ENCODE measurements around the gene FUT4. TPM values are rescaled to one million over a fixed set of nuclear protein-coding genes. Genes with fewer than 3 reads are reported as not detected.

FUT4 gene
- total and polyA plus RNA-seq, 10 of the 15 experiments (the other 5 are each of a cell fraction or from before 2014, with no cell fraction given), result 0.68 to 9.1 (median 2.3) TPM

DNA sequence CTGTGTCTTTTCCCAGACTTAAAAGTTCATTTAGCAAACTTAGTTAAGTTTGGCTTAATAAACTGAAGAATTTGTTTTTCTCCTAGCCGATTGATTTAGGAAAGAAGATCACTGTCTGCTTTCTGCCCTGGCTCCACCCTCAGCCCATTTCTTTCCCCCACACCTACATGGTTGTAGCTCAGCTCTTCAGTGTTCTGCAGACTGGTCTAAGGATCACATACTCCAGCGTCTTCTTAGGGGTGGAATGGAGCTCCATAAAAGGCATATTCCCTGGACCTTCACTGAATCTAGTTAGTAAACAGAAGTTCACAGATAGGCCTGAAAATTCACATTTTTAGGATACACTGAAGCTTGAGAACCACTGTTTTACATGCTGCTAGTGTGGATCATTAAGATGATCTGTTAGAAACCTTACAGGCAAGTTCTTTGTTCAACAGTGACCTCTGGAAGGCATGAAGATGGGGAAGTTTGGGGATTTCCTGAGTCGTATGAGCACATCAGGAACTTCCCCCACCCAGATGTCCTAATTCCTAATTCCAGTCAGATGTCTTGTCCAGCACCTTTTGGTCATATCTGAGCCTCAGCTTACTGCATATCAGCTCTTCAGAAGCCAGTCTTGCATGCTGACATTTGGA lies 40.3 kb downstream of the FUT4 start (continued):
- TF ChIP-seq, protein P1, sequence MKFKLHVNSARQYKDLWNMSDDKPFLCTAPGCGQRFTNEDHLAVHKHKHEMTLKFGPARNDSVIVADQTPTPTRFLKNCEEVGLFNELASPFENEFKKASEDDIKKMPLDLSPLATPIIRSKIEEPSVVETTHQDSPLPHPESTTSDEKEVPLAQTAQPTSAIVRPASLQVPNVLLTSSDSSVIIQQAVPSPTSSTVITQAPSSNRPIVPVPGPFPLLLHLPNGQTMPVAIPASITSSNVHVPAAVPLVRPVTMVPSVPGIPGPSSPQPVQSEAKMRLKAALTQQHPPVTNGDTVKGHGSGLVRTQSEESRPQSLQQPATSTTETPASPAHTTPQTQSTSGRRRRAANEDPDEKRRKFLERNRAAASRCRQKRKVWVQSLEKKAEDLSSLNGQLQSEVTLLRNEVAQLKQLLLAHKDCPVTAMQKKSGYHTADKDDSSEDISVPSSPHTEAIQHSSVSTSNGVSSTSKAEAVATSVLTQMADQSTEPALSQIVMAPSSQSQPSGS (IDR thresholded peaks at IDR 0.05; ENCODE audit: low read length), result peak; percentile 83
- TF ChIP-seq ZNF24 (IDR thresholded peaks at IDR 0.05) (0 out of 2 replicates have a peak, but pooled peaks have one; percentile 16), MTA2 (IDR thresholded peaks at IDR 0.05; ENCODE audit: low read depth) (peak; percentile 66), GABPA (IDR thresholded peaks at IDR 0.05; ENCODE audit: low read depth) (no peak), IKZF2 (IDR thresholded peaks at IDR 0.05) (peak; percentile 73 to 78; a peak in 3 of 4 replicates), CHD2 (IDR thresholded peaks at IDR 0.05; ENCODE audit: borderline replicate concordance, low read depth, low read length) (peak; percentile 58; the same call in 1 of the 2 replicates), BHLHE40 (IDR thresholded peaks at IDR 0.05; ENCODE audit: borderline replicate concordance in 1 of 2, low read depth in 2 of 2, low read length in 1 of 2) (0 out of 4 replicates have a peak, but pooled peaks of 1 of the 2 experiments have one; percentile 13), CUX1 (IDR thresholded peaks at IDR 0.05; ENCODE audit: insufficient replicate concordance, low read depth, low read length) (peak; percentile 14), EED (IDR thresholded peaks at IDR 0.05; ENCODE audit: low read depth) (peak; percentile 70), SMAD1 (IDR thresholded peaks at IDR 0.05; ENCODE audit: low read depth, partially characterized antibody) (peak; percentile 75), ZBTB11 (CRISPR knock-in tag; IDR thresholded peaks at IDR 0.05) (no peak), RAD21 (IDR thresholded peaks at IDR 0.05; ENCODE audit: insufficient read depth, low read depth, low read length) (no peak), PAX5 (IDR thresholded peaks at IDR 0.05; ENCODE audit: borderline replicate concordance, low read depth, low read length) (peak; percentile 51; the same call in 1 of the 2 replicates), BCL11A (IDR thresholded peaks at IDR 0.05; ENCODE audit: low read depth, low read length) (peak; percentile 84), NFYA (IDR thresholded peaks at IDR 0.05; ENCODE audit: borderline replicate concordance, low read depth, low read length) (no peak), HCFC1 (IDR thresholded peaks at IDR 0.05; ENCODE audit: low read length) (no peak), TCF12 (IDR thresholded peaks at IDR 0.05; ENCODE audit: low read depth, low read length) (no peak), NBN (IDR thresholded peaks at IDR 0.05) (peak; percentile 25; the same call in 1 of the 2 replicates)
- TF ChIP-seq, protein P2, sequence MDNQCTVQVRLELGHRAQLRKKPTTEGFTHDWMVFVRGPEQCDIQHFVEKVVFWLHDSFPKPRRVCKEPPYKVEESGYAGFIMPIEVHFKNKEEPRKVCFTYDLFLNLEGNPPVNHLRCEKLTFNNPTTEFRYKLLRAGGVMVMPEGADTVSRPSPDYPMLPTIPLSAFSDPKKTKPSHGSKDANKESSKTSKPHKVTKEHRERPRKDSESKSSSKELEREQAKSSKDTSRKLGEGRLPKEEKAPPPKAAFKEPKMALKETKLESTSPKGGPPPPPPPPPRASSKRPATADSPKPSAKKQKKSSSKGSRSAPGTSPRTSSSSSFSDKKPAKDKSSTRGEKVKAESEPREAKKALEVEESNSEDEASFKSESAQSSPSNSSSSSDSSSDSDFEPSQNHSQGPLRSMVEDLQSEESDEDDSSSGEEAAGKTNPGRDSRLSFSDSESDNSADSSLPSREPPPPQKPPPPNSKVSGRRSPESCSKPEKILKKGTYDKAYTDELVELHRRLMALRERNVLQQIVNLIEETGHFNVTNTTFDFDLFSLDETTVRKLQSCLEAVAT (IDR thresholded peaks at IDR 0.05), result 0 out of 2 replicates have a peak, but pooled peaks have one; percentile 63
